Astrocyte of the spinal cord (primary cell): Measurements from ENCODE around the gene UBE2G2.

Experiments
- DNase-seq: peaks from one replicate; pipeline ENCODE4 v3.0.0; 2011; ENCODE audit warnings: low read depth, low spot score
- H3K4me3 ChIP-seq: 2 replicates; pipeline ENCODE4 v1.5.1; 2011; ENCODE audit warnings: low read depth, mild to moderate bottlenecking, low read length, moderate library complexity
- CTCF ChIP-seq: IDR thresholded peaks from 2 replicates; pipeline ENCODE4 v1.5.1; 2012; ENCODE audit warnings: low read depth, mild to moderate bottlenecking, low read length, inconsistent platforms
- in situ Hi-C: cut with HindIII; loops from 2 replicates; pipeline ENCODE4 v1.10.0; 2017; ENCODE audit warnings: low sequenced_read_pairs

UBE2G2 gene

GRCh38 chr21:44726826-44727225 lies 74.8 kb downstream of the UBE2G2 start:
- TF ChIP-seq CTCF = no peak
- no peak for DNase-seq
- in situ Hi-C loops = no loop called here
- no peak overlapping the region for H3K4me3 ChIP-seq

- no peak overlapping the region for H3K4me3 ChIP-seq
- TF ChIP-seq CTCF = no peak
- in situ Hi-C loops = no loop called here
- DNase-seq = no peak
Measured at GRCh38 chr21:44724926-44725325, 76.7 kb downstream of the UBE2G2 start.

- no peak for DNase-seq
- no peak overlapping the region for H3K4me3 ChIP-seq
- in situ Hi-C loops = no loop called here
- TF ChIP-seq CTCF = no peak
Measured at GRCh38 chr21:44724196-44724595, 77.4 kb downstream of the UBE2G2 start.

- TF ChIP-seq CTCF = no peak
- no peak overlapping the region for H3K4me3 ChIP-seq
- in situ Hi-C loops = no loop called here
- no peak for DNase-seq
Measured at GRCh38 chr21:44723177-44724131, 78.2 kb downstream of the UBE2G2 start.

- in situ Hi-C loops = no loop called here
- no peak for TF ChIP-seq CTCF
- DNase-seq = no peak
- no peak overlapping the region for H3K4me3 ChIP-seq
Measured at GRCh38 chr21:44722731-44723130, 78.9 kb downstream of the UBE2G2 start.

- no peak for TF ChIP-seq CTCF
- in situ Hi-C loops = no loop called here
- DNase-seq = no peak
- H3K4me3 ChIP-seq = no peak overlapping the region
Measured at GRCh38 chr21:44720170-44720569, 81.5 kb downstream of the UBE2G2 start.
